PFSK-1 (cell line): Measurements from ENCODE around the gene OSGIN1.

ENCODE experiments used
- POLR2AphosphoS5 ChIP-seq: IDR thresholded peaks from 2 replicates; pipeline ENCODE4 v1.6.1; 2012; ENCODE audit warnings: low read depth, mild to moderate bottlenecking, control low read depth, low read length, moderate library complexity
- REST ChIP-seq, 2 experiments: IDR thresholded peaks; 2 replicates each; pipeline versions ENCODE4 v1.6.1 to v1.8.0; 2011 to 2012; ENCODE audit warnings: low read depth in 2 of 2, low read length in 2 of 2, control low read depth in 1 of 2, inconsistent platforms in 1 of 2, mild to moderate bottlenecking in 1 of 2, moderate library complexity in 1 of 2; ENCODE audit not compliant: insufficient read depth in 1 of 2
- SIN3A ChIP-seq: IDR thresholded peaks from 2 replicates; pipeline ENCODE4 v1.6.1; 2012; ENCODE audit warnings: mild to moderate bottlenecking, low read length, moderate library complexity, borderline replicate concordance; ENCODE audit not compliant: insufficient read depth
- TAF1 ChIP-seq: IDR thresholded peaks from 2 replicates; pipeline ENCODE4 v1.6.1; 2012; ENCODE audit warnings: low read length, control low read depth, borderline replicate concordance; ENCODE audit not compliant: insufficient read depth

DNA sequence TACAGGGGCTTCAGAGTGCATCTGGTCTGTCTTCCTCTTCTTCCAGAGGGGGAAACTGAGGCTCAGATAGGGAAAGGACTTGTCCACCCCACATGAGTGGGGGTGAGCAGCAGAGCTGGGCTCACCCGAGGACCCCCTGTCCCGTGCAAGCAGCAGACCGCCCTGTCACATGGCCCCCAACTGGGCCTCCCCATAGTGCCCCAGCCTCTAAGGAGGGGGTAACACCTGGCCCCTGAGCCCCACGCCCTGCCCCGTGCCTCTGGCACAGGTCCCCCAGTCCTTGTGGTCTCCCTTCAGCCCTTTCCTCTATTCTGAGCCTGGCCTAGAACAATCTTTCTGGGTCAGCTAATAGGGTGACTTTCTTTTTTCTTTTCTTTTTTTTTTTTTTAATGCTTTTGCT is 8.6 kb downstream of the OSGIN1 start:
- TF ChIP-seq REST (IDR thresholded peaks at IDR 0.05; ENCODE audit: insufficient read depth in 1 of 2, low read depth in 2 of 2, low read length in 2 of 2) (no peak), SIN3A (no peak), POLR2AphosphoS5 (no peak), TAF1 (no peak)
